ENCODE measurements around the gene ABO. TPM values are rescaled to one million over a fixed set of nuclear protein-coding genes. Genes with fewer than 3 reads are reported as not detected.

ABO gene
- total RNA-seq, 2 experiments from 2014 or later, result 0.20 to 0.53 TPM

Other genes starting within 250 kb of the ABO start
- 10 to 100 TPM; 66.8 to 67.3 TPM for gene GTF3C5, start 244.2 kb downstream of the ABO start, total RNA-seq
- gene CEL, start 213.2 kb downstream of the ABO start, total RNA-seq, result 1 to 10 TPM; 1.1 to 1.4 TPM
- 100 to 1,000 TPM; 113 to 123 TPM for gene RALGDS, start 154.0 kb downstream of the ABO start, total RNA-seq
- 1 to 10 TPM; 2.5 to 3.9 TPM for gene GBGT1, start 111.3 kb downstream of the ABO start, total RNA-seq
- not detected for gene OBP2B, start 66.0 kb downstream of the ABO start, total RNA-seq
- 10 to 100 TPM in 1 of 2 experiments, 1 to 10 TPM in 1; 9.3 to 10.9 TPM for gene SURF6, start 61.0 kb upstream of the ABO start, total RNA-seq
- 10 to 100 TPM; 21.1 to 23.3 TPM for gene MED22, start 72.9 kb upstream of the ABO start, total RNA-seq
- gene RPL7A, start 73.0 kb upstream of the ABO start, total RNA-seq, result 1,000 to 10,000 TPM; 1,627 to 1,632 TPM
- gene SURF1, start 81.3 kb upstream of the ABO start, total RNA-seq, result 10 to 100 TPM; 33.8 to 37.6 TPM
- gene SURF2, start 81.3 kb upstream of the ABO start, total RNA-seq, result 10 to 100 TPM; 10.2 TPM
- 100 to 1,000 TPM; 249 to 260 TPM for gene SURF4, start 100.9 kb upstream of the ABO start, total RNA-seq
- gene STKLD1, start 101.2 kb upstream of the ABO start, total RNA-seq, result under 1 TPM; 0.65 to 0.71 TPM
- gene REXO4, start 142.8 kb upstream of the ABO start, total RNA-seq, result 10 to 100 TPM; 19.7 to 21.7 TPM
- 1 to 10 TPM; 2.1 to 2.4 TPM for gene ADAMTS13, start 147.2 kb upstream of the ABO start, total RNA-seq
- gene CACFD1, start 184.8 kb upstream of the ABO start, total RNA-seq, result 1 to 10 TPM in 1 of 2 experiments, under 1 TPM in 1; 0.68 to 1.2 TPM
- 1 to 10 TPM; 1.2 to 2.0 TPM for gene SLC2A6, start 203.9 kb upstream of the ABO start, total RNA-seq
- not detected for gene MYMK, start 249.8 kb upstream of the ABO start, total RNA-seq